AG09319 (cell line): ENCODE results near the gene CDKN1B.

ENCODE experiments used
- DNase-seq: peaks from one replicate; pipeline ENCODE4 v3.0.0-alpha.2; 2010; ENCODE audit warnings: low read depth; ENCODE audit errors: extremely low read depth
- CTCF ChIP-seq: IDR thresholded peaks from 2 replicates; pipeline ENCODE4 v1.5.1; 2011; ENCODE audit warnings: low read depth, mild to moderate bottlenecking, inconsistent platforms, low read length, moderate library complexity

The CDKN1B gene

GRCh38 chr12:12745576-12746211 is 28.5 kb downstream of the CDKN1B start:
- DNase-seq, result no peak
- no peak for TF ChIP-seq CTCF

DNA sequence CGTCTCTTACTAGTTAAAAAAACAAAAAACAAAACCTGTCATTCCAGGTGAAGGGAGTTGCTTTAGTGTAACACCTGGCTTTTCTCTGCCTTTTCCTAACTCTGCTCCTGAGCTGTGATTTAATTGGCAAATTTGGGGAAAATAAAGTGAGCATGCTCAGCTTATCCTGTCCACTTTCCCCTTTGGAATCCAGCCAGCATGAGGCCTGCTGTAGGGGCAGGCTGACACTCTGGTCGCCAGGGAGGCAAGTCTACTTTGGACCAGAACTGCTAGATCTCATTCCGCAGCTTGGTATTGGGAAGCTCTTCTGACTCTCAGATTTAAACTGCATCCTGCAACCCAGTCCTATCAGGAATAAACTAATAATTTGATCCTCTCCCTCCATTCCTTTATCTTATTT is 30.1 kb downstream of the CDKN1B start:
- DNase-seq, result no peak
- TF ChIP-seq CTCF, result no peak

GRCh38 chr12:12748044-12748443 is 30.9 kb downstream of the CDKN1B start:
- no peak for DNase-seq
- TF ChIP-seq CTCF, result no peak

DNA sequence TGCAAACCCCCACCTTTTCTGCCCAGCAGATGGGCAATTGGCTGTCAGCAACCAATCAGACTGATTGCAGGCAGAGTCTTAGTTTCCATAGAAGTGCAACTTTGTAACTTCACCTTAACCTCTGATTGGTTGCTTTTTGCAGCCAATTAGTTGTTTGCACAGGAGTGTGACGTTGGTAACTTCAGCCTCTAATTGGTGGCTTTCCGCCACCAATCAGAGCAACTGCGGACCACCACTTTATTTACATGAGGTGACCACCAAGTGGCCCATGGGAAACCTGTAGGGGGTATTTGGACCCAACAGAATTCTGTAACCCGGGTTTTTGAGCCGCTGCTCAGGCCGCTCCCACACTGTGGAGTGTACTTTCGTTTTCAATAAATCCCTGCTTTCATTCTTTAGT is 32.3 kb downstream of the CDKN1B start:
- no peak for DNase-seq

DNA sequence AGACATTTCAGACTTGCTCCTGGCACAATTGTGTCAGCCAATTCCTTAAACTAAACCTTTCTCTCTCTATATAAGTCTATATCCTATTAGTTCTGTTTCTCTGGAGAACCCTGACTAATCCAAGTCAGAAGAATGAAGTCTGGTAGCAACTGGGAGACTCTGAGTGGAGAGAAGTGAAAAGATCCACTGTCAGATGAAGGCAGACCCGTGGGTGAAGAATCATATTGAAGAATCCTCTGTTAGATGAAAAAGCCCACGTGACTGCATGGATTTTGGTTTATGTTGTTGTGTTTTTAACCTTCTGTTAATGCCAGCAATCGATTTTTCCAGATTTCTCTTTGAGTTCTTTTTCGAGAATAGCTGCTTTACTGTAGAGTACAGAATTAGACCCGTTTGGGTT is 38.8 kb downstream of the CDKN1B start:
- no peak for TF ChIP-seq CTCF
- DNase-seq, result no peak

More for the DNA sequence above, 32.3 kb downstream of the CDKN1B start:
- TF ChIP-seq CTCF, result no peak

- TF ChIP-seq CTCF, result no peak
These were observed 40.0 kb downstream of the CDKN1B start for GRCh38 chr12:12757121-12757520.

DNA sequence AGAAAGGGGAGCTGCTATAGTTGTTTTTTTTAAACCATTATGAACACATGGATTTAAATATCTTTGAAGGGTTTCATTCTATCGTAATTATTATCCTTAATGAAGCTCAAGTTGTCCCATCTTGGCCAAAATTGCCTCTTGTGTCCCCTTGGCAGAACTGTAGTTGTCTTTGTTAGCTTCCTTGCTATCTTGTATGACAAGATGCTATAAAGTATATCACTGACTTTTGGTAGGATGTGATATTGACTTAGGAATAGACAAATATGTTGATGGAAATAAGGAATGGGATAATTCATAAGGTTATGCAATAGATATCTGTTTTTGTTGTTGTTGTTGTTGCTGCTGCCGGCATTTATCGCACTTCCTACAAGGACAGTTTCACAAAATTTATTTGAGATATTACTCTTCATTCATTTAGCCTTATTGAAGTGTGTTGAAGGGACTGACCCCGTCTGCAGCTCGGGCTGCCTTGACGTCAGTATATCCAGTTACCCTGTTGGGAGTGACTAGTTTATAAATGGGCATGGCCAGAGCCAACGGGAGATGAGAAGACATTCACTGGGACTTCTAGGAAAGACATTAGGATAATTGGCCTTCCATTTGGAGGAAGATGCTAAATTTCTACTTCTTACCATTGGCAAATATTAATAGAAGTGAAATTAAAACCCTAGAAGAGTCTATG is 42.2 kb downstream of the CDKN1B start:
- no peak for DNase-seq
- TF ChIP-seq CTCF, result no peak

More at GRCh38 chr12:12757121-12757520, 40.0 kb downstream of the CDKN1B start:
- DNase-seq, result no peak
